GM12878 (cell line): ENCODE measurements around the gene MAML3. TPM values are rescaled to one million over a fixed set of nuclear protein-coding genes. Genes with fewer than 3 reads are reported as not detected.

Source experiments
- ATAC-seq: fragments of 200-7000 bp; cut with Tn5 transposase; 3 replicates; pipeline ENCODE4 v1.9.1; 2020; ENCODE audit warnings: mild to moderate bottlenecking, moderate library complexity
- BruUV-seq: library from RNA; stranded (reverse); fragments of 400-500 nt; replicated peaks from 2 replicates; lab custom pipeline; 2021; lab: Mats Ljungman, UMichigan
- CTCF ChIA-PET: fragments of 300-600 bp; sonication (Branson Sonifier 250); formaldehyde crosslinking; extraction: SDS; loops from one replicate; lab custom pipeline; 2021; ENCODE audit warnings: inconsistent platforms; lab: Yijun Ruan, JAX
- POLR2A ChIA-PET: fragments of 350-600 bp; formaldehyde crosslinking; extraction: SDS; loops from one replicate; lab custom pipeline; 2021; ENCODE audit warnings: inconsistent platforms; lab: Charles Lee
- RAD21 ChIA-PET: fragments of 300-600 bp; sonication (Branson Sonifier 250); formaldehyde crosslinking; loops from one replicate; lab custom pipeline; 2023; ENCODE audit warnings: antibody characterized with exemption; ENCODE audit not compliant: unreplicated experiment; lab: Charles Lee
- SMC1A ChIA-PET: fragments of 300-600 bp; sonication (Branson Sonifier 250); formaldehyde crosslinking; loops from one replicate; lab custom pipeline; 2023; ENCODE audit not compliant: unreplicated experiment, uncharacterized antibody; lab: Charles Lee
- DNase-seq: peaks from one replicate; pipeline ENCODE4 v3.0.0-alpha.2; 2011; ENCODE audit warnings: low read depth, low spot score
- FAIRE-seq: peaks from 3 replicates; lab custom pipeline; 2011; peaks lifted over from hg19 to GRCh38; lab: Jason Lieb, UNC
- H2AFZ ChIP-seq: 2 replicates; pipeline ENCODE4 v1.6.0; 2011; ENCODE audit warnings: low read depth, low read length, control low read depth; ENCODE audit not compliant: control insufficient read depth
- H3K27ac ChIP-seq: 2 replicates; pipeline ENCODE4 v1.5.1; 2011; ENCODE audit warnings: control low read depth; ENCODE audit not compliant: control insufficient read depth, insufficient read depth
- H3K27me3 ChIP-seq, 2 experiments: replicated peaks in 1 of 2; 2 replicates each; pipeline versions ENCODE4 v1.6.0 to v1.6.1; 2011; ENCODE audit warnings: low read length in 1 of 2; ENCODE audit not compliant: control insufficient read depth in 2 of 2, insufficient read depth in 2 of 2
- H3K36me3 ChIP-seq, 2 experiments: 2 replicates each; pipeline ENCODE4 v1.5.1; 2011; ENCODE audit warnings: low read length in 1 of 2; ENCODE audit not compliant: control insufficient read depth in 2 of 2, insufficient read depth in 2 of 2
- H3K4me1 ChIP-seq: 2 replicates; pipeline ENCODE4 v1.6.1; 2011; ENCODE audit warnings: mild to moderate bottlenecking, low read length, moderate library complexity, mixed read lengths; ENCODE audit not compliant: control insufficient read depth, insufficient read depth
- H3K4me2 ChIP-seq: 2 replicates; pipeline ENCODE4 v1.6.0; 2011; ENCODE audit warnings: control low read depth; ENCODE audit not compliant: control insufficient read depth, insufficient read depth
- H3K4me3 ChIP-seq: fragments of 200-600 bp; sonication (generic); 2 replicates; pipeline ENCODE4 v1.5.1; 2016
- H3K79me2 ChIP-seq: 2 replicates; pipeline ENCODE4 v1.6.0; 2011; ENCODE audit warnings: low read length; ENCODE audit not compliant: control insufficient read depth, insufficient read depth
- H3K9ac ChIP-seq: 2 replicates; pipeline ENCODE4 v1.8.0; 2011; ENCODE audit warnings: low read length, control low read depth, mixed read lengths; ENCODE audit not compliant: control insufficient read depth, insufficient read depth
- H3K9me3 ChIP-seq: replicated peaks from 3 replicates; pipeline ENCODE4 v1.5.1; 2011; ENCODE audit warnings: mild to moderate bottlenecking, low read length; ENCODE audit not compliant: control insufficient read depth, insufficient read depth
- H4K20me1 ChIP-seq: 2 replicates; pipeline ENCODE4 v1.6.0; 2011; ENCODE audit not compliant: control insufficient read depth, insufficient read depth
- ASH2L ChIP-seq: fragments of 300-600, 200-600 bp; sonication (generic); IDR thresholded peaks from 2 replicates; pipeline ENCODE4 v1.6.1; 2017; ENCODE audit warnings: low read depth, mild to moderate bottlenecking, borderline replicate concordance
- BRCA1 ChIP-seq: IDR thresholded peaks from 2 replicates; pipeline ENCODE4 v1.6.1; 2011; ENCODE audit warnings: low read depth, low read length, improper control_type of control experiment
- CREM ChIP-seq: IDR thresholded peaks from 2 replicates; pipeline ENCODE4 v1.6.1; 2014; ENCODE audit warnings: antibody characterized with exemption, low read depth
- EED ChIP-seq: sonication (generic); IDR thresholded peaks from 2 replicates; pipeline ENCODE4 v1.6.1; 2016; ENCODE audit warnings: antibody characterized with exemption, low read depth
- EGR1 ChIP-seq, 2 experiments: IDR thresholded peaks; 1 replicate in 1 of 2; 2 replicates in 1 of 2; pipeline ENCODE4 v1.6.1; 2011 to 2012; ENCODE audit warnings: low read depth in 2 of 2, low read length in 2 of 2, borderline replicate concordance in 1 of 2, mild to moderate bottlenecking in 1 of 2, moderate library complexity in 1 of 2
- ESRRA ChIP-seq: IDR thresholded peaks from 2 replicates; pipeline ENCODE4 v1.6.1; 2012; ENCODE audit warnings: mild to moderate bottlenecking, low read length, improper control_type of control experiment
- GATAD2B ChIP-seq: fragments of 450-650 bp; conservative IDR thresholded peaks from 2 replicates; pipeline ENCODE4 v1.6.1; 2017; ENCODE audit warnings: low read depth, mild to moderate bottlenecking, moderate library complexity
- HDGF ChIP-seq: fragments of 450-650 bp; IDR thresholded peaks from 2 replicates; pipeline ENCODE4 v1.6.1; 2016; ENCODE audit warnings: antibody characterized with exemption
- IRF4 ChIP-seq: IDR thresholded peaks from 2 replicates; pipeline ENCODE4 v1.6.1; 2011; ENCODE audit warnings: low read depth, low read length
- KLF5 ChIP-seq: fragments of 450-650 bp; IDR thresholded peaks from 2 replicates; pipeline ENCODE4 v1.6.1; 2014; ENCODE audit warnings: mild to moderate bottlenecking; ENCODE audit not compliant: partially characterized antibody
- MEF2A ChIP-seq: IDR thresholded peaks from 2 replicates; pipeline ENCODE4 v1.6.1; 2011; ENCODE audit warnings: low read depth, mild to moderate bottlenecking, low read length, moderate library complexity; ENCODE audit not compliant: insufficient read depth
- POLR2A ChIP-seq: IDR thresholded peaks from 2 replicates; pipeline ENCODE4 v1.6.1; 2011; ENCODE audit warnings: low read depth, mild to moderate bottlenecking, low read length
- REST ChIP-seq: IDR thresholded peaks from 2 replicates; pipeline ENCODE4 v1.6.1; 2012; ENCODE audit warnings: mild to moderate bottlenecking, low read depth, low read length
- SMAD1 ChIP-seq: fragments of 450-650 bp; IDR thresholded peaks from 2 replicates; pipeline ENCODE4 v1.6.1; 2018; ENCODE audit warnings: mild to moderate bottlenecking, low read depth; ENCODE audit not compliant: partially characterized antibody
- TBL1XR1 ChIP-seq: IDR thresholded peaks from 2 replicates; pipeline ENCODE4 v1.6.1; 2012; ENCODE audit warnings: low read depth, low read length, improper control_type of control experiment
- WGBS: methylation state at CpG from one replicate; pipeline ENCODE4 v1.1.6; 2016; ENCODE audit warnings: low lambda C conversion rate; ENCODE audit not compliant: insufficient replicate concordance, insufficient coverage; ENCODE audit errors: missing lambda C conversion rate; 5-methylcytosine and 5-hydroxymethylcytosine counted together
- in situ Hi-C: fragments of 300-500 bp; cut with MboI; formaldehyde crosslinking; loops from 9 replicates; pipeline ENCODE4 v1.14.3; 2018; ENCODE audit warnings: mixed read lengths
- intact Hi-C: fragments of 100-400 bp; cut with micrococcal nuclease; formaldehyde crosslinking; loops from one replicate; pipeline ENCODE4 v1.14.2; 2022; ENCODE audit not compliant: unreplicated experiment
- polyA plus RNA-seq, 11 experiments: library from polyadenylated mRNA; depleted of rRNA in 4 of 11; unstranded in 6 of 11; stranded (reverse) in 5 of 11; fragments of >200 nt; fragmentation: Nextera tagmentation in 4 of 11; fragmentation: Illumina TruSeq in 1 of 11; extraction: Ambion mirVana in 4 of 11; extraction: Trizol in 1 of 11; gene quantifications; 1 replicate in 1 of 11; 2 replicates in 10 of 11; pipeline versions ENCODE4 v1.2.1 to v1.2.3, GENCODE V29; 2011 to 2016; ENCODE audit warnings: inconsistent platforms in 2 of 11, missing spikeins in 2 of 11, low read depth in 1 of 11
- total RNA-seq, 4 experiments: library from RNA; depleted of rRNA in 3 of 4; stranded (reverse); fragments of >200 nt in 3 of 4; fragmentation: Illumina TruSeq in 1 of 4; extraction: Trizol in 1 of 4; gene quantifications; 2 replicates each; pipeline versions ENCODE4 v1.2.1 to v1.2.3, GENCODE V29; 2013 to 2021

MAML3 gene
- total and polyA plus RNA-seq, 10 of the 15 experiments (the other 5 are each of a cell fraction or from before 2014, with no cell fraction given), result under 0.01 to 0.53 (median 0.06) TPM; not detected in 2

- DNase-seq (no peak), FAIRE-seq (no peak), ATAC-seq (no peak)
- Histone ChIP-seq H4K20me1 (no peaks in the 10 kb centered on the region), H3K79me2 (no peaks in the 10 kb centered on the region), H3K27me3 (peaks cover 2 to 15% of the 10 kb centered on the region in 2 experiments; a peak in 3 of 4 replicates), H2AFZ (no peak overlapping the region), H3K36me3 (no peaks in the 10 kb centered on the region), H3K4me1 (no peaks in the 10 kb centered on the region), H3K4me3 (no peak overlapping the region), H3K4me2 (no peak overlapping the region), H3K9me3 (no peaks in the 10 kb centered on the region), H3K27ac (no peak overlapping the region), H3K9ac (no peak overlapping the region)
- ChIA-PET POLR2A (no interaction called here), CTCF (no interaction called here), SMC1A (no interaction called here), RAD21 (no interaction called here)
- intact Hi-C loops (no loop called here), in situ Hi-C loops (no loop called here)
- no peak for TF ChIP-seq MEF2A
- TF ChIP-seq TBL1XR1, result no peak
- TF ChIP-seq IRF4, result no peak
- no peak for TF ChIP-seq BRCA1
- no peak for TF ChIP-seq ESRRA
- TF ChIP-seq HDGF, result no peak
- no peak for TF ChIP-seq EGR1 (IDR thresholded peaks at IDR 0.05; ENCODE audit: borderline replicate concordance in 1 of 2, low read depth in 2 of 2, low read length in 2 of 2)
- TF ChIP-seq GATAD2B, result no peak
- TF ChIP-seq KLF5, result no peak
- no TSS peak for BruUV-seq
Observed at GRCh38 chr4:139853309-139853708, 300.7 kb downstream of the MAML3 start.

- Histone ChIP-seq H4K20me1 (no peaks in the 10 kb centered on the region), H2AFZ (no peak overlapping the region), H3K36me3 (no peaks in the 10 kb centered on the region), H3K4me3 (no peak overlapping the region), H3K4me2 (no peak overlapping the region), H3K79me2 (no peaks in the 10 kb centered on the region), H3K9ac (no peak overlapping the region), H3K27ac (no peak overlapping the region), H3K4me1 (no peaks in the 10 kb centered on the region), H3K27me3 (peaks cover 2 to 11% of the 10 kb centered on the region in 2 experiments; a peak in 3 of 4 replicates), H3K9me3 (no peaks in the 10 kb centered on the region)
- CTCF ChIA-PET, result no interaction called here
- BruUV-seq, result no TSS peak
- RAD21 ChIA-PET, result no interaction called here
- in situ Hi-C loops (no loop called here), intact Hi-C loops (no loop called here)
- DNase-seq (no peak), ATAC-seq (no peak), FAIRE-seq (no peak)
- WGBS, result 30% methylated on average over 4 of the region's 4 CpGs
- POLR2A ChIA-PET, result no interaction called here
- SMC1A ChIA-PET, result no interaction called here
- TF ChIP-seq REST (no peak), POLR2A (no peak), SMAD1 (no peak), ASH2L (no peak), EED (no peak), CREM (no peak)
Observed at GRCh38 chr4:139852612-139853269, 301.2 kb downstream of the MAML3 start.
